H9 (cell line): ENCODE data around the gene LY6G5B. TPM values are rescaled to one million over a fixed set of nuclear protein-coding genes. Genes with fewer than 3 reads are reported as not detected.

Experiments used
- DNase-seq: peaks from one replicate; pipeline ENCODE4 v3.0.0-alpha.2; 2017
- H2AFZ ChIP-seq: one replicate; pipeline ENCODE4 v1.6.1; 2013; ENCODE audit warnings: mild to moderate bottlenecking, low read length, control low read depth, moderate library complexity
- H2AK5ac ChIP-seq: 2 replicates; pipeline ENCODE4 v1.6.1; 2013; ENCODE audit warnings: low read length, control low read depth, mixed read lengths; ENCODE audit not compliant: insufficient read length
- H2BK120ac ChIP-seq: one replicate; pipeline ENCODE4 v1.6.1; 2013; ENCODE audit warnings: low read depth, mild to moderate bottlenecking, low read length, control low read depth, inconsistent platforms; ENCODE audit not compliant: poor library complexity, severe bottlenecking
- H2BK12ac ChIP-seq: 2 replicates; pipeline ENCODE4 v1.6.1; 2013; ENCODE audit warnings: low read length, control low read depth, mixed read lengths, low read depth; ENCODE audit not compliant: insufficient read length
- H2BK15ac ChIP-seq: 2 replicates; pipeline ENCODE4 v1.6.1; 2013; ENCODE audit warnings: low read depth, low read length, control low read depth
- H2BK20ac ChIP-seq: one replicate; pipeline ENCODE4 v1.6.1; 2013; ENCODE audit warnings: low read depth, mild to moderate bottlenecking, low read length, control low read depth, inconsistent platforms; ENCODE audit not compliant: poor library complexity, severe bottlenecking
- H2BK5ac ChIP-seq: 2 replicates; pipeline ENCODE4 v1.6.1; 2013; ENCODE audit warnings: low read length, control low read depth, mixed read lengths; ENCODE audit not compliant: insufficient read length
- H3K14ac ChIP-seq: 2 replicates; pipeline ENCODE4 v1.6.1; 2013; ENCODE audit warnings: low read length, control low read depth; ENCODE audit not compliant: insufficient read depth
- H3K18ac ChIP-seq: 2 replicates; pipeline ENCODE4 v1.6.1; 2013; ENCODE audit warnings: low read depth, mild to moderate bottlenecking, mixed read lengths, low read length, control low read depth; ENCODE audit not compliant: insufficient read length
- H3K23ac ChIP-seq: 2 replicates; pipeline ENCODE4 v1.6.1; 2013; ENCODE audit warnings: low read length, control low read depth, mixed read lengths, low read depth; ENCODE audit not compliant: insufficient read length
- H3K23me2 ChIP-seq: 2 replicates; pipeline ENCODE4 v1.6.1; 2013; ENCODE audit warnings: low read depth, mild to moderate bottlenecking, mixed read lengths, low read length, control low read depth; ENCODE audit not compliant: insufficient read length, poor library complexity, severe bottlenecking
- H3K27ac ChIP-seq: 2 replicates; pipeline ENCODE4 v1.5.1; 2013; ENCODE audit warnings: low read length, control low read depth, mixed read lengths, low read depth; ENCODE audit not compliant: insufficient read length
- H3K27me3 ChIP-seq: 2 replicates; pipeline ENCODE4 v1.6.1; 2013; ENCODE audit warnings: low read length, control low read depth, inconsistent platforms; ENCODE audit not compliant: insufficient read depth
- H3K4ac ChIP-seq: 2 replicates; pipeline ENCODE4 v1.6.1; 2013; ENCODE audit warnings: low read depth, mild to moderate bottlenecking, control low read depth, inconsistent platforms, low read length, moderate library complexity
- H3K4me1 ChIP-seq: 2 replicates; pipeline ENCODE4 v1.6.1; 2013; ENCODE audit warnings: low read length, control low read depth, inconsistent platforms; ENCODE audit not compliant: insufficient read depth
- H3K4me2 ChIP-seq: 2 replicates; pipeline ENCODE4 v1.6.1; 2013; ENCODE audit warnings: low read length, control low read depth, mixed read lengths; ENCODE audit not compliant: insufficient read length, insufficient read depth
- H3K56ac ChIP-seq: 2 replicates; pipeline ENCODE4 v1.6.1; 2013; ENCODE audit warnings: low read depth, mild to moderate bottlenecking, mixed read lengths, low read length, control low read depth; ENCODE audit not compliant: insufficient read length
- H3K79me1 ChIP-seq: 2 replicates; pipeline ENCODE4 v1.6.1; 2013; ENCODE audit warnings: low read depth, mild to moderate bottlenecking, moderate library complexity, low read length, control low read depth, inconsistent platforms; ENCODE audit not compliant: insufficient read depth, poor library complexity, severe bottlenecking
- H3K79me2 ChIP-seq: 2 replicates; pipeline ENCODE4 v1.6.1; 2013; ENCODE audit warnings: low read length, control low read depth, inconsistent platforms; ENCODE audit not compliant: insufficient read depth
- H3K9ac ChIP-seq: 2 replicates; pipeline ENCODE4 v1.6.1; 2013; ENCODE audit warnings: low read length, control low read depth, mixed read lengths; ENCODE audit not compliant: insufficient read length; ENCODE audit errors: extremely low read depth
- H3K9me3 ChIP-seq: one replicate; pipeline ENCODE4 v1.6.1; 2013; ENCODE audit warnings: low read depth, low read length, inconsistent platforms; ENCODE audit not compliant: control insufficient read depth
- H3T11ph ChIP-seq: one replicate; pipeline ENCODE4 v1.6.1; 2013; ENCODE audit warnings: mild to moderate bottlenecking, low read length, control low read depth, inconsistent platforms
- H4K20me1 ChIP-seq: one replicate; pipeline ENCODE4 v1.6.1; 2013; ENCODE audit not compliant: control insufficient read depth, insufficient read length, insufficient read depth
- H4K5ac ChIP-seq: 2 replicates; pipeline ENCODE4 v1.6.1; 2013; ENCODE audit warnings: low read depth, mild to moderate bottlenecking, mixed read lengths, low read length, control low read depth; ENCODE audit not compliant: insufficient read length
- H4K8ac ChIP-seq: replicated peaks from 2 replicates; pipeline ENCODE4 v1.6.1; 2013; ENCODE audit warnings: low read length, control low read depth, mixed read lengths, low read depth; ENCODE audit not compliant: insufficient read length
- H4K91ac ChIP-seq: 2 replicates; pipeline ENCODE4 v1.6.1; 2013; ENCODE audit warnings: low read depth, mild to moderate bottlenecking, moderate library complexity, mixed read lengths, low read length, control low read depth; ENCODE audit not compliant: insufficient read length
- H3K27ac Mint-ChIP-seq, 3 experiments: 2 replicates in 2 of 3; 3 replicates in 1 of 3; pipeline ENCODE4 v1.8.0; 2020 to 2021; ENCODE audit warnings: mixed read lengths in 3 of 3, mild to moderate bottlenecking in 1 of 3, moderate library complexity in 1 of 3
- H3K27me3 Mint-ChIP-seq: 2 replicates; pipeline ENCODE4 v1.8.0; 2021; ENCODE audit warnings: low read depth, mild to moderate bottlenecking, moderate library complexity, mixed read lengths
- H3K36me3 Mint-ChIP-seq, 3 experiments: 2 replicates in 2 of 3; 3 replicates in 1 of 3; pipeline ENCODE4 v1.8.0; 2020 to 2021; ENCODE audit warnings: low read depth in 3 of 3, mixed read lengths in 3 of 3; ENCODE audit not compliant: insufficient read depth in 1 of 3
- H3K4me1 Mint-ChIP-seq, 2 experiments: 2 replicates each; pipeline ENCODE4 v1.8.0; 2020; ENCODE audit warnings: mixed read lengths in 2 of 2
- H3K4me3 Mint-ChIP-seq, 2 experiments: 2 replicates in 1 of 2; 3 replicates in 1 of 2; pipeline ENCODE4 v1.8.0; 2020 to 2021; ENCODE audit warnings: mild to moderate bottlenecking in 2 of 2, mixed read lengths in 2 of 2, moderate library complexity in 1 of 2
- H3K9me3 Mint-ChIP-seq, 2 experiments: 2 replicates in 1 of 2; 3 replicates in 1 of 2; pipeline ENCODE4 v1.8.0; 2020; ENCODE audit warnings: mild to moderate bottlenecking in 2 of 2, mixed read lengths in 2 of 2, moderate library complexity in 1 of 2
- CTCF ChIP-seq: fragments of 200-600 bp; sonication (generic); conservative IDR thresholded peaks from 3 replicates; pipeline ENCODE4 v1.8.0; 2021; ENCODE audit warnings: antibody characterized with exemption, mild to moderate bottlenecking
- WGBS: extraction: QIAGEN DNeasy Blood & Tissue Kit; methylation state at CpG from one replicate; pipeline ENCODE4 v1.1.7; 2013; ENCODE audit warnings: missing lambda C conversion rate, low lambda C conversion rate, mixed read lengths; ENCODE audit not compliant: insufficient read length; ENCODE audit errors: extremely low coverage; 5-methylcytosine and 5-hydroxymethylcytosine counted together
- total RNA-seq: library from RNA; stranded (reverse); gene quantifications from 2 replicates; pipeline ENCODE4 v1.2.1, GENCODE V29; 2021

LY6G5B gene
- total RNA-seq, 1 experiment from 2014 or later: 21.6 TPM

GRCh38 chr6:31691078-31691463, 21.3 kb downstream of the LY6G5B start:
- H3K4me1 Mint-ChIP-seq: peaks cover 5 to 10% of the 10 kb centered on the region in 2 experiments; a peak in 3 of 4 replicates
- no peak overlapping the region for H2BK120ac ChIP-seq
- no peak overlapping the region for H3K4me3 Mint-ChIP-seq
- H2AFZ ChIP-seq: no peak overlapping the region
- DNase-seq: no peak
- H3K4me2 ChIP-seq: no peak overlapping the region
- no peaks in the 10 kb centered on the region; a peak in 1 of 5 replicates for H3K9me3 Mint-ChIP-seq
- no peak overlapping the region for H3K56ac ChIP-seq
- peaks cover 14 to 61% (median 45%) of the 10 kb centered on the region in 3 experiments; a peak in 6 of 7 replicates for H3K36me3 Mint-ChIP-seq
- H3K79me2 ChIP-seq: no peaks in the 10 kb centered on the region
- no peaks in the 10 kb centered on the region for H3K27me3 Mint-ChIP-seq
- no peak overlapping the region for H4K91ac ChIP-seq
- no peak for TF ChIP-seq CTCF
- H3K18ac ChIP-seq: no peak overlapping the region
- H4K8ac ChIP-seq: no peak overlapping the region
- no peak overlapping the region for H2BK20ac ChIP-seq
- no peaks in the 10 kb centered on the region for H3K27me3 ChIP-seq
- H3K9me3 ChIP-seq: no peaks in the 10 kb centered on the region
- H2BK15ac ChIP-seq: no peak overlapping the region
- H3K23me2 ChIP-seq: no peaks in the 10 kb centered on the region
- no peaks in the 10 kb centered on the region for H4K20me1 ChIP-seq
- H3K4me1 ChIP-seq: no peaks in the 10 kb centered on the region
- H2BK12ac ChIP-seq: no peak overlapping the region
- H4K5ac ChIP-seq: no peak overlapping the region
- H3K23ac ChIP-seq: no peak overlapping the region
- no peak overlapping the region for H3K27ac Mint-ChIP-seq
- H3K4ac ChIP-seq: no peak overlapping the region
- no peak overlapping the region for H2AK5ac ChIP-seq
- no peak overlapping the region for H3K27ac ChIP-seq
- no peak overlapping the region for H2BK5ac ChIP-seq
- H3T11ph ChIP-seq: no peak overlapping the region
- no CpG with 5 or more reads among the region's 6 CpGs for WGBS
- H3K9ac ChIP-seq: no peak overlapping the region
- no peak overlapping the region for H3K14ac ChIP-seq
- H3K79me1 ChIP-seq: no peaks in the 10 kb centered on the region
